ENCODE data around the gene CPE.
"Not testable (repeated sequence)": the region's sequence is repeated elsewhere in the genome, so short reads cannot be mapped to it uniquely, and the experiment has no call there.

Gene CPE

DNA sequence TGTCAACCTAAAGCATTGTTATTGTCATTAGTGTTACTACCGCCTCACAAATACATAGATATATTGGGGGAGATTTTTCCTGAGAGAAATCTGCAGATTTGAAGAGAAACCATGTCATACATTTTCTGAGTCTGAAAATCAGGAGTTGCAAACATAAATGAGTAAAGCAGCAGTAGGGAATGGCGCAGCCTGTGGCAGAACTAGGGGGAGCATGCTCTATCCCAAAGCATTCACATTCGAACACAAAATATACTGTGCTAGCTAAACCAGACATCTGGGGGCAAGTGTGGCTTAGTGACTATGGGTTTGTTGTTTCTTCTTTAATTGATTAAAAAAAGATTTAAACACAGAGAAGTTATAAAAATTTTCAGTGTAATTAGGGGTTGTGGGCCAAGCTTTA lies 83.2 kb downstream of the CPE start:
- no peak for DNase-seq (ENCODE audit: low read depth in 2 of 2)

DNA sequence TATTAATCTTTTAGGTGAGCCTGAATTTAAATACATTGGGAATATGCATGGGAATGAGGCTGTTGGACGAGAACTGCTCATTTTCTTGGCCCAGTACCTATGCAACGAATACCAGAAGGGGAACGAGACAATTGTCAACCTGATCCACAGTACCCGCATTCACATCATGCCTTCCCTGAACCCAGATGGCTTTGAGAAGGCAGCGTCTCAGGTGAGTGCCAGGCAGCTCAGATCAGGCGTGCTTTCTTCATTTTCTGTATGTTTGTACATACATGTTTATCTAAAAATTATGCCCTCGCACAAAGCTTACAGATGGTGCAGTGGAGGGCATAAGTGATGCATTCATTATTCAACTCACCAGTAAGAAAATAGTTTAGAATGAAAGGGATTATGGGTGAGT lies 85.6 kb downstream of the CPE start:
- no peak for DNase-seq (ENCODE audit: low read depth in 2 of 2)

- DNase-seq (ENCODE audit: low read depth in 2 of 2), result no peak
Observed at GRCh38 chr4:165464813-165465381, 86.1 kb downstream of the CPE start.

GRCh38 chr4:165470009-165470408 lies 91.2 kb downstream of the CPE start:
- DNase-seq (ENCODE audit: low read depth in 2 of 2), result no peak

DNA sequence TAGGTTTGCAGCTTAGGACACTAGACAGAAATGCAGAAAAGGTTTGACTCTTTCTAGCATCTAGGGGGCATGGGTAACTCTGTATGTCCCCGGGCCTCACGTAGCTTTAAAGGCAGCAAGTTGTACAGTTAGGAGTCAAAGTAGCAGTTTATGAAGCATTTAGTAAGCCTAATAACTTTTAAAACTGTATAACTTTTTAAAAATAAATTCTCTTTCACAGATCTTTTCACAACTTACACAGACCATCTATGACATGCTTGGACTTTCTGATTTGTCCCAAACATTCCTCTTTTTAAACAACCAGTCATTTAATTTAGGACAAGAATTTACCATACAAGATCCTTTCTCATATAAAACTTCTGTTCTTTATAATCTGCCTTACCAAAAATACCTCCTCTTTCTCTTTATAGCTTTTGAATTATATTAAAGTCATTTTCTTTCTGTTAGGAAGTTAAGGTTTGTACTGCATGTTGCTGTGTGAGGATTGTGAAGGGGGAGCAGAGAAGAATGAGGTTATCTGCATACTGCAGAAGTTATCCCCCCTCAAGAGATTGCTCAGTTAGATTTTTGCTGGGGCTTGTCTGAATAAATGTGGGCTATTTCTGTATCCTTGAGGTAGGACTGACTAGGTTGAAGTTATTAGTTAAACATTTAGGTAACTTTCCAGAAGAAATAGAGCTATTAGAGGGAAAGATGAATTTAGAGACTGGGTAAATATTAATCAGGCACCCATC lies 94.3 kb downstream of the CPE start:
- DNase-seq (ENCODE audit: low read depth in 2 of 2), result no peak

DNA sequence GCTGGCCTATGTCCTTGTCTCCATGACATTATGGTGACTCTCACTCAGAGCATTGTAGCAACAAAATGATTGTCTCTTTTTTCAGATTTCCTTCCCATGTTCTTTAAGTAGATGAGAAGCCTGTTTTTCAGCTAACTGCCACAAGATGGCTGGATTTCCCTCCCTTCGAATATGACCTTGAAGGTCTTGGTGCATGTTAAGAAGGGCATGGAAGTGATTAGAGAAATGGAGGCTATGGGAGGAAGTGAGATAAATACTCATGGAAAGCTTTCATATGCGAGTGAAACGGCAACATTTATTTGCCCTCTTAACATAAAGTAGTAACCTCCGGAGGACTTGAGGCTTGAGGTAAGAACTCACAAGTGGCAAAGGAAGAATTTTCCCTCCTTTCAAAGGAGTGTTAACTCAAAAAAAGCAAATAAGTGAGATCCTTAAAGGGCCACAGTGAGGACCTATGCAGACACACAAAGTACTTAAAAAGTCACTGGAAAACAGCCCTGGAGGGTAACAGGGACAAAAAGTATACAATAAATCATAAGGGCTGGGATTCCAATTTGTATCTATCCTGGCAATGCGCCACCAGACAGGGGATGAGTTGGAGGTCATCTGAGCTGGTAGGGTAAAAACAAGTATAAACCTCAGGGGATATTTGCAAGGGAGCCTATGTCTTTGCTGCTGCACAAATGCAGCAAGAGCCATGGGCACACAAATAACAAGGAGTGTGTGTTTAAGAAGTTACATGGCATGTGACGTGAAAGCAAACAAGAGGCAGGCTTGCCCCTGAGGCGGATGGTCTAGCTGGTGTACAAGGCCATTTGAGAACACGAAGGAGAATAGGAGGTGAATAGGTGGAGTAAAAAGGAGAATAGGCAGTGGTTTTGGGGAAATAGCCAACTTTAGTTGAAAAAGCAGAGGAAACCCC lies 96.2 kb downstream of the CPE start:
- DNase-seq (ENCODE audit: low read depth in 2 of 2), result no peak

GRCh38 chr4:165475706-165476070 lies 96.9 kb downstream of the CPE start:
- no peak for DNase-seq (ENCODE audit: low read depth in 2 of 2)

GRCh38 chr4:165476214-165477098 lies 97.6 kb downstream of the CPE start:
- no peak for DNase-seq (ENCODE audit: low read depth in 2 of 2)

- no peak for DNase-seq (ENCODE audit: low read depth in 2 of 2)
Observed at GRCh38 chr4:165477799-165478198, 99.0 kb downstream of the CPE start.

DNA sequence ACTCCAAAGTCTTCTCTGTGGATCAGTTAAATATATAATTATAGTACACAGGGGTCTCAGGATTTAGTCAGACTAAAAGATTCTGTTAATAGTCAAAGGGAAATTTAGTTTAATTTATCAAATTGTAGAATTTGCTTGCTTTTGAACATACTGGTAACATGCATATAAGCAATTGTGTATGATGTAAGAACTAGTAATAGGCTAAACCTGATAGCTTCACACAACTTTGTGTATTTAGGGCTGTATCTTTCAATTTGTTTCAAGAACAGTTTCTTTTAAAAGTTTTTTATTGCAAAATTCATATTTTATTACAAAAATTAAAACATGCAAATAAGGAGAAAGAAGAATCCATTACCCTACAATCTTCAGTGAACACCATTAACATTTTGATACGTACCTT lies 99.5 kb downstream of the CPE start:
- no peak for DNase-seq (ENCODE audit: low read depth in 2 of 2)

GRCh38 chr4:165481053-165481835 lies 102.4 kb downstream of the CPE start:
- no peak for DNase-seq (ENCODE audit: low read depth in 2 of 2)

DNA sequence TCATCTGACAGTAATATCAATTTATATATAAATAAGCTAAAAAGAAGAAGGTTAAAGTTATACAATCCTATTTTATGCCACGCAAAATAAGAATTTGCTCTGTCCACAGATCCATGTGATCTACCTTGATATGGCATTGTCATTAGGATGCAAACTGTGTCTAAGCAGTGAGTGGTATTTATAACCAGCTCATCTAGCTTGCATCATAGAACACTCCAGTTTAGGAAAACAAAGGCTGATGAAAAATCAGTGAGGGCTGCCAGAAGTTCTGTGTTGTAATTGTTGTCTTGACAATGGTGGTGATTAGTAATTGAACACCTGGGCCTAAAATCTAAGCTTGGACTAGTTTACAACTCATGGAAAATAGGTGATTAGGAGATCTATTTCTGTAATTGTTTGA lies 111.0 kb downstream of the CPE start:
- no peak for DNase-seq (ENCODE audit: low read depth in 2 of 2)

GRCh38 chr4:165492583-165492982 lies 113.8 kb downstream of the CPE start:
- not testable (repeated sequence) for DNase-seq (ENCODE audit: low read depth in 2 of 2)

DNA sequence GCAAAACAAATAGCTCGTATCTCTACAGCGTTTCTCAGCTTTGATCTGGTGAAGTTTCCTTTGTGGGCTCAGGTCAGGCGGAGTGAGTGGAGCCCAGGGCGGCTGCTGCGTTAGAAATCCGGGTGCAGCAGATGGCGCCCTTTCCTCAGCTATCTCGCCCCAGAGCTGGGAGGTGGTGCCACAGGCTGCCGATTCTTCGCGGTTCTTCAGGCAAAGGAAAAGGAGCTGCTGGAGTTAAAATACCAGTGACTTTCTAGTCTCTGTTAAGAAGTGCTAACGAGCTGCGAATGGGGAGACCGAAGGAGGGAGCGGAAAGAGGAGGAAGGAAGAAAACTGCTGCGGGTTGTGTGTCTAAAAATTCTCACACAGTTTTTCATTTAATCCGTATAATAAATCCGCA lies 114.6 kb downstream of the CPE start:
- DNase-seq (ENCODE audit: low read depth in 2 of 2), result peak; percentile 3 to 39

DNA sequence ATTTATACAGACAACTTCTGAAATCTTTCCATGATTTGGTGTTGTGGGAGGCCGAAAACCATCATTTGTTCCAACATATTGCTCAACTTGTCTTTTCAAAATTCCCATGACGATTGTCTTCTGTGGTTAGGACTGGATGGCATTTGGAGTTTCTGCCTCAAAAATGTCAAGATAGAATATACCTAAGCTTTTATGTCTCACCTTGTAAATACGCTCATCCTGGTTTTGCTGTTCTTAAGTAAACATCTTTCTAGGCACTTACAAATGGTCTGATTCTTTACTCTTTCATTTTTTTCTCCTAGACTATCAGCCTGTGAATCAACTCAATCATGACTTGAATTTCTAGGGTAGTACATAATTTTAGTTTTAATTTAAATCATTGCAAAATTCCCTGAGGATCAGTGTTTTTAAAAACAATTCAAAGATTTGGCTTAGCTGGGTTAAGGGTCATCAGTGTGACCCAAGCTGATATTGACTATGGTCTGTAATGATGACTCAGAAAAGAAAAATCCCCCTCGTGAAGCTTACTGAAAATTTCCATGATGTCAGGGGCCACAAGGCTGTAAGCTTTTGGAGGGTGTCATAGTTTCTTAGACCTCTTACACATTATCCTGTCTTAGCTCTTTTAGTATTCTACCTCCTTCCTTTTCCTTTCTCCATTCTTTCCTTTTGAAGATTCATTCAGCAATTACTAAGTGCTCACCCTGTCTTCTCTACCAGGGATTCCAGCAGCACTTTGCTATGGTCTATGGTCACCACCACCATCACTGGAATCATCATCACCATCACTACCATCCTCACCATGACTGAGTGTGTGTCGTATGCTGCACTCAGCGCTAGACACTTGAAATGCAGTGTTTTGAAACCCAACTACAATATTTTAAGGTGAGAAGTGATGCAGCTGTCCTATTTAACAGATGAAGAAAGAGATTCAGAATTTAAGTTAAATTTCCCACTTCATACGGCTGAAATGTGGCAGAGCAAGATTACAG lies 124.4 kb downstream of the CPE start:
- DNase-seq (ENCODE audit: low read depth in 2 of 2), result no peak

DNA sequence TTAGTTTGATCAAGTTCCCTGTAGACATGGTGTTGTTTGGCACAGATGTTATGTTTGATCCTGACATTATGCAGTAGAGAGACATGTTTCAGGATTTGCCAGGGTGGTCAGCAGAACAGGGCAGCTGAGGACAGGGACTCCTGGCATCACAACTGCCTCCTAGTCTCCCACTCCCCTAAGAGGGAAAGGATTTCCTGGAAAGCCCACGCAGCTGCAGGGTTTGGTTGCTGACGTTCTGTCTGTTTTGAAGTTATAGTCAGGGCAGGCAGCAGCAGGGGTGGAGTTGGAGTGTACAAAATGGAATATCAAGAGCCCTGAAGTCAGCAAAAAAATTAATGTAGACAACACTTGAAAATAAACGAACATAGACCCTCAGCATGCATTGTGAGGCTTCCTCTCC lies 125.4 kb downstream of the CPE start:
- DNase-seq (ENCODE audit: low read depth in 2 of 2), result no peak

DNA sequence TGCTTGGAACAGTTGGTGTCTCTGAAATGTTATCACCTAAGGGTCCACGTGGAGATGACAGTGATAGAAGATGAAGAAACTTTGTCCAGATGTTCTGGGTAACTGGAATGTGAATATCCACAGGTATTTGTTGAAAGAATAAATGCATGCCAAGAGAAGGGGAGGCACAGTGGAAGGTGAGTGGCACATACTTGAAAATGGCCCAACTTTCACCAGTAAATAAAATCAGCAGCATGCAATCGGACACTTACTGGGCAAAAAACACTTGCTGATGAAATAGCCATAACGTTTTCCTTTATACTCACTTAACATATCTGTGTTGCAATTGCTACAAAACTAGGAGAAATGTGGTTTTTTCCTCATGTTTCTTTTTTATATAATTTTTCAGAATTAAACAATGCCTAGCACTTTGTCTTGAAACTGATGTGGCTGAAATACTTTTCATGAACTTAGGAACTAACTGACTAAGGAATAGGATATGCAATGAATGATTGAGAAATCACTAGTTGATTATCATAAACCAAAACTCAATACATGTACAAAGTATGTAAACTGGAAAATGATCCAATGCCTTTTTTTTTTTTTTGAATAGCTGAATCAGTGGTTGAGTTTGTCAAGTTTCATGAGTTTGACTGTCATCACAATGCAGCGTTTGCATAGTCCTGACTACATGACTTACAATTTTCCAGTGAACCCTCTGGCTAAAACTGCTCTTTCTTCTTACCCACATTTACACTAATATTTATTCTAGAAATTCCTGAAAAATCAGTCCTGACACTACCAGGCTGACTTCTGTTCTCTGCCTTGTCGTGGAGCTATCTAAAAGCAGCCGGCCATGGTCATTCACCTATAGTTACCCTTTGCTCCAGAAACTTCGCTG lies 127.4 kb downstream of the CPE start:
- DNase-seq (ENCODE audit: low read depth in 2 of 2), result no peak

- DNase-seq (ENCODE audit: low read depth in 2 of 2), result no peak
Observed at GRCh38 chr4:165506849-165507248, 128.0 kb downstream of the CPE start.

DNA sequence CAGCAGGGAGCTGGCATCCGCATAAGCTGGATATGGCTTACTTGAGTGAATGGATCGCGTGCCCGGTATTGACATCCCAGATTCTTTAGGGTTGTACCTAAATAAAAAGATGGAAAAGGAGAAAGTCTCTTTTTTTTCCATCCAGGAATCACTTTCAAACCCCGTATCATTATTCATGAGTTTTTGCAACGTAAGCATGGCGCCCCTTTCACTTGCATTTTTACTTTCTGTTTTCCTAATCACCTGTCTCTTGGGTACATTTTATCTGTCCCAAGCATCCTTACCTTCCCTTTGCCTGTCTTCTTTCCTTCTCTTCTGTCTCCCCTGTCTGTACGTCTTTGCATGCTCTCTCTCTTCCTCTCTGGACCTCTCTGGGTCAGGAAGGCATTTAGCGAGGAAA lies 128.6 kb downstream of the CPE start:
- DNase-seq (ENCODE audit: low read depth in 2 of 2), result no peak
